Measurements from ENCODE around the gene ABCC2.

DNA sequence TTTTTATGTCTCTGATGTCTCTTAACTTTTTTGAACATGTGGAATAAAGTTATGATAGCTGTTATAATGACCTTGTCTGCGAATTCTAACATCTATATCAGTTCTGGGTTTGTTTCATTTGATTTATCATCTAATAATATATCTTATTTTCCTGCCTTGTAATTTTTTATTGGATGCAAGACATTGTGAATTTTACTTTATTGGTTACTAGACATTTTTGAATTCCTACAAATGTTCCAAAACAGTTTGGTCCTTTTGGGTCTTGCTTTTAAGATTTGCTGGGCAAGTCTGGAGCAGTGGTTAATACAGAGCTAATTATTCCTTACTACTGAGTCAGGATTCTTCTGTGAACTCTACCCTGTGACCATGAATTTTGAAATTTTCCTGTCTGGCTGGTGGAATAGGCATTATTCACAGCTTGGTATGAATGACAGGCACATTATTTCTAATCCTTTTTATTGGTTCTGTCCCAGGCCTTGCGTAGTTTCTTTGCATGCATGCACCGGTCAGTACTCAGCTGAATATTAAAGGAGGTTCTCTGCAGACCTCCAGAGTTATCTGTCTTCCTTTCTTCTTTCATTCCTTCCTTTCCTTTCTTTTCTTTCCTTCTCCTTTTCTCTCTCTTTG lies 41.4 kb upstream of the ABCC2 start:
- TF ChIP-seq POLR2AphosphoS5 (IDR thresholded peaks at IDR 0.05; ENCODE audit: low read depth, low read length) (no peak), POLR2A (IDR thresholded peaks at IDR 0.05; ENCODE audit: low read depth, low read length) (no peak), SPI1 (IDR thresholded peaks at IDR 0.05; ENCODE audit: low read depth, low read length) (no peak), PAX5 (IDR thresholded peaks at IDR 0.05; ENCODE audit: insufficient read depth, low read length, severe bottlenecking) (no peak)

All from GM12891 (cell line).